Skeletal muscle satellite cell (primary cell): ENCODE measurements around the gene CAPN14.

Source experiments
- H3K27me3 ChIP-seq: 2 replicates; pipeline ENCODE4 v1.7.0; 2013; ENCODE audit warnings: low read length; ENCODE audit not compliant: control insufficient read depth, insufficient read depth
- H3K36me3 ChIP-seq: 2 replicates; pipeline ENCODE4 v1.7.0; 2013; ENCODE audit warnings: mild to moderate bottlenecking, control low read depth, low read length; ENCODE audit not compliant: insufficient read depth
- H3K4me1 ChIP-seq: 2 replicates; pipeline ENCODE4 v1.7.0; 2013; ENCODE audit warnings: low read length; ENCODE audit not compliant: control insufficient read depth, insufficient read depth
- H3K4me2 ChIP-seq: 2 replicates; pipeline ENCODE4 v1.7.0; 2013; ENCODE audit warnings: mild to moderate bottlenecking, low read length
- H3K4me3 ChIP-seq: 2 replicates; pipeline ENCODE4 v1.7.0; 2013; ENCODE audit warnings: low read length
- H3K9ac ChIP-seq: 2 replicates; pipeline ENCODE4 v1.7.0; 2013; ENCODE audit warnings: mild to moderate bottlenecking, low read depth, low read length, moderate library complexity
- H3K9me3 ChIP-seq: replicated peaks from 2 replicates; pipeline ENCODE4 v1.7.0; 2013; ENCODE audit warnings: mild to moderate bottlenecking, control low read depth, low read length

CAPN14 gene

DNA sequence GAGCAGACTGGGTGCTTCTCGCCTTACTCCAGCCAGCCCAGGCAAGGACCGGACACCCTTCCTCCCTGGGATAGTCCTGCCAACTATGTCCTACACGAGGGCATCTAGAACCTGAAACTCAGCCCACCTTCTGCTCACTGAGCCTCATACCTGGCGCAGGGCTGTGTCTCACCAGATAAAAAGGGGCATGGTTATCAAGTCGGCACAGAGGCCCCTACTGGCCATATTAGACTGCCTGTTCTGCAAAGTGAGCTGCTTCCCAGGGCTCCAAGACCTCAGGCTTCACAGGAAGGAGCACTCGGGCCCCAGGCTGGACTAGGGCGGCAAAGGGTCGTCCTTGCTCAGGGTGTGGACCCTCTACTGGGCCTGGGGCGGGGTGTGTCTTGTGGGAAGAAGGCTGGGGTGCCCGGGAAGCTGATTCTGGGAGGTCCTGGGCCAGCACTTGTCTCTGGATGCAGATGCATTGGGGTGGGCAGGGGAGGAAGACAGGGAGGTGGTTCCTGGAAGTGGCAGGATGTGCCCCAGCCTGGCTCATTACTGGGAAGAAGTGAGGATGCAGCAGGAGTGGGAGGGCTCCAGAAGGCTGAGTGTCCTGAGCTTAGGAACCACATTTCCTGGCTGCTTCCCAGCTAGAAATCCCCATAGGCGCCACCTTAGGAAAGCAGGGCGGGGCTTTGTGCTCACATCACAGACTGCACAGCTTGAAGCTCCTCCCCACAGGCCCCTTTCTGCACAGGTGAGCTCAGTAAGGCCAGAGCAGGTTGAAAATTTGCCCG, 36.2 kb upstream of the CAPN14 start:
- Histone ChIP-seq H3K4me2 (no peak overlapping the region), H3K4me1 (no peaks in the 10 kb centered on the region), H3K27me3 (no peaks in the 10 kb centered on the region), H3K9me3 (no peaks in the 10 kb centered on the region), H3K9ac (no peak overlapping the region), H3K36me3 (no peaks in the 10 kb centered on the region), H3K4me3 (no peak overlapping the region)

GRCh38 chr2:31251851-31252250, 34.5 kb upstream of the CAPN14 start:
- H3K27me3 ChIP-seq, result no peaks in the 10 kb centered on the region
- H3K9ac ChIP-seq, result no peak overlapping the region
- H3K36me3 ChIP-seq, result no peaks in the 10 kb centered on the region
- H3K9me3 ChIP-seq, result no peaks in the 10 kb centered on the region
- no peak overlapping the region for H3K4me3 ChIP-seq
- no peaks in the 10 kb centered on the region for H3K4me1 ChIP-seq
- H3K4me2 ChIP-seq, result no peak overlapping the region

GRCh38 chr2:31251018-31251417, 33.7 kb upstream of the CAPN14 start:
- H3K9me3 ChIP-seq, result no peaks in the 10 kb centered on the region
- no peaks in the 10 kb centered on the region for H3K27me3 ChIP-seq
- no peaks in the 10 kb centered on the region for H3K36me3 ChIP-seq
- no peaks in the 10 kb centered on the region for H3K4me1 ChIP-seq
- H3K4me2 ChIP-seq, result no peak overlapping the region
- H3K4me3 ChIP-seq, result no peak overlapping the region
- no peak overlapping the region for H3K9ac ChIP-seq

GRCh38 chr2:31249009-31249690, 31.8 kb upstream of the CAPN14 start:
- H3K9ac ChIP-seq, result no peak overlapping the region
- no peaks in the 10 kb centered on the region for H3K9me3 ChIP-seq
- no peak overlapping the region for H3K4me3 ChIP-seq
- H3K4me1 ChIP-seq, result no peaks in the 10 kb centered on the region
- no peaks in the 10 kb centered on the region for H3K36me3 ChIP-seq
- no peak overlapping the region for H3K4me2 ChIP-seq
- H3K27me3 ChIP-seq, result no peaks in the 10 kb centered on the region

DNA sequence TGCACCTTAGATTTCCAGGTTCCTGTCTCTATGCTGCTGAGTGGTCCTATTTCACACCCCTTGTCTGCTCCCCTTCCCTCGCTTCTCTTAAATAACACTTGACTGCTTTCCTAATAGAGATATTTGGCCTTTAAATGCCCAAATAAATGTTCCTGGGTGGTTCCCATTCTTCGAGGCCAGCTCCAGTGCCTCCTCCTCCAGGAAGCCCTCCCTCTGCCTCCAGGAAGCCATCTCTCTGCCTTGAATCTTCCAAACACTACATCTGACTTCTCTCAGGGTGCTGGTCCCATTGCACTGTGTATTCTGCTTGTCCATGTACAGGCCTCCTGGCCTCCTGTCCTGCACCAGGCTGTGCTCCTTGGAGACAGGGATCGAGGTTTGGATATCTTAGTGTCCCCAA, 30.8 kb upstream of the CAPN14 start:
- no peak overlapping the region for H3K4me2 ChIP-seq
- no peaks in the 10 kb centered on the region for H3K36me3 ChIP-seq
- no peaks in the 10 kb centered on the region for H3K9me3 ChIP-seq
- no peak overlapping the region for H3K9ac ChIP-seq
- H3K27me3 ChIP-seq, result no peaks in the 10 kb centered on the region
- no peaks in the 10 kb centered on the region for H3K4me1 ChIP-seq
- H3K4me3 ChIP-seq, result no peak overlapping the region

- Histone ChIP-seq H3K4me1 (no peaks in the 10 kb centered on the region), H3K9ac (no peak overlapping the region), H3K27me3 (no peaks in the 10 kb centered on the region), H3K36me3 (no peaks in the 10 kb centered on the region), H3K4me3 (no peak overlapping the region), H3K4me2 (no peak overlapping the region), H3K9me3 (no peaks in the 10 kb centered on the region)
These were observed 30.4 kb upstream of the CAPN14 start for GRCh38 chr2:31247711-31248110.

- no peaks in the 10 kb centered on the region for H3K36me3 ChIP-seq
- no peak overlapping the region for H3K9ac ChIP-seq
- no peaks in the 10 kb centered on the region for H3K27me3 ChIP-seq
- no peak overlapping the region for H3K4me2 ChIP-seq
- H3K9me3 ChIP-seq, result no peaks in the 10 kb centered on the region
- no peaks in the 10 kb centered on the region for H3K4me1 ChIP-seq
- H3K4me3 ChIP-seq, result no peak overlapping the region
These were observed 29.0 kb upstream of the CAPN14 start for GRCh38 chr2:31246184-31246852.

DNA sequence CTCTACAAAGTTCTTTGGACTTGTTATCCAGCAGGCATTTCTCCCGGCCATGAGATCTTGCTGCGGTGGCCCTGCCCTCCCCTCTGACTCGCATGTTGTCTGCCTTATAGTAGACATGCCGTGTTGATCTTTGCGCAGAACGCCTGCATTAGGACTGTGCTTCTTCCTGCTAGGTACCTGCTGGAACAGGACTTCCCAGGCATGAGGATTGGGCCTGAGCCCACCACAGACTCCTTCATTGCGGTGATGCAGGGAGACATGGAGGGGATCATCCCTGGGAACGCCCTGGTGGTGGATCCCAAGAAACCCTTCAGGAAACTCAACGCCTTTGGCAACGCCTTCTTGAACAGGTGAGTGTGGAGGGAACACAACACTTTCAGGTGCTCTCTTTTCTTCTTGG, 26.8 kb upstream of the CAPN14 start:
- H3K4me2 ChIP-seq, result no peak overlapping the region
- no peak overlapping the region for H3K4me3 ChIP-seq

DNA sequence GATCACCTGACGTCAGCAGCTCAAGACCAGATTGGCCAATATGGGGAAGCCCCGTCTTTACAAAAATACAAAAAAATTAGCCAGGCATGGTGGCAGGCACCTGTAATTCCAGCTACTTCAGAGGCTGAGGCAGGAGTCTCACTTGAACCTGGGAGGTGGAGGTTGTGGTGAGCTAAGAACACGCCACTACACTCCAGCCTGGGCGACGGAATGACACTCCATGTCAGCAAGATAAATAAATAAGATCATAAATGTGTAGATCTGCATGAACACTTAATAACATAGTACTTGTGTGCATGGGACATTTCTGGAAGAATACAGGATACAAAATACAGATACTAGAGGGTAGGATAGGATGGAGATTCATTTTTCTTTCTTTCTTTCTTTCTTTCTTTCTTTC, 25.7 kb upstream of the CAPN14 start:
- Histone ChIP-seq H3K9ac (no peak overlapping the region), H3K4me1 (peaks cover 10% of the 10 kb centered on the region), H3K4me3 (no peak overlapping the region), H3K4me2 (no peak overlapping the region), H3K36me3 (no peaks in the 10 kb centered on the region), H3K27me3 (no peaks in the 10 kb centered on the region), H3K9me3 (no peaks in the 10 kb centered on the region)

More for the DNA sequence above, 26.8 kb upstream of the CAPN14 start:
- Histone ChIP-seq H3K27me3 (no peaks in the 10 kb centered on the region), H3K36me3 (no peaks in the 10 kb centered on the region), H3K9me3 (no peaks in the 10 kb centered on the region), H3K4me1 (peaks cover 10% of the 10 kb centered on the region), H3K9ac (no peak overlapping the region)

GRCh38 chr2:31241625-31242270, 24.4 kb upstream of the CAPN14 start:
- no peak overlapping the region for H3K4me2 ChIP-seq
- no peaks in the 10 kb centered on the region for H3K27me3 ChIP-seq
- H3K4me3 ChIP-seq, result no peak overlapping the region
- H3K9ac ChIP-seq, result no peak overlapping the region
- peaks cover 10% of the 10 kb centered on the region for H3K4me1 ChIP-seq
- H3K9me3 ChIP-seq, result no peaks in the 10 kb centered on the region
- no peaks in the 10 kb centered on the region for H3K36me3 ChIP-seq
